Gastrocnemius medialis (tissue), 4 donors: ENCODE results near the gene SFT2D2. TPM values are rescaled to one million over a fixed set of nuclear protein-coding genes. Genes with fewer than 3 reads are reported as not detected.

Experiments
- ATAC-seq, 2 donors: fragments of 150-250 bp; one replicate each; pipeline ENCODE4 v1.9.1; 2016
- DNase-seq, 2 donors: peaks; one replicate each; pipeline ENCODE4 v3.0.0-alpha.2; 2019
- H3K27ac ChIP-seq, 4 donors: fragments of 200-600 bp; sonication (generic); 1 replicate in 1 of 4; 2 replicates in 3 of 4; pipeline ENCODE4 v1.5.1; 2016 to 2018; ENCODE audit warnings: mild to moderate bottlenecking in 2 of 4, moderate library complexity in 1 of 4
- H3K27me3 ChIP-seq, 3 donors: fragments of 200-600 bp; sonication (generic) in 2 of 3; 1 replicate in 1 of 3; 2 replicates in 2 of 3; pipeline versions ENCODE4 v1.5.1 to v1.6.0; 2016 to 2019; ENCODE audit warnings: mild to moderate bottlenecking in 1 of 3, moderate library complexity in 1 of 3
- H3K36me3 ChIP-seq, 2 donors: fragments of 200-600 bp; sonication (generic) in 1 of 2; one replicate each; pipeline ENCODE4 v1.5.1; 2017 to 2018
- H3K4me1 ChIP-seq, 2 donors: fragments of 200-600 bp; sonication (generic) in 1 of 2; one replicate each; pipeline ENCODE4 v1.5.1; 2016 to 2017; ENCODE audit warnings: mild to moderate bottlenecking in 2 of 2
- H3K4me3 ChIP-seq, 4 donors: fragments of 200-600 bp; sonication (generic) in 3 of 4; 1 replicate in 1 of 4; 2 replicates in 3 of 4; pipeline ENCODE4 v1.5.1; 2016 to 2019; ENCODE audit warnings: mild to moderate bottlenecking in 2 of 4
- H3K9me3 ChIP-seq, 3 donors: fragments of 200-600 bp; sonication (generic) in 2 of 3; 1 replicate in 1 of 3; 2 replicates in 2 of 3; pipeline ENCODE4 v1.5.1; 2016 to 2019
- CTCF ChIP-seq, 5 experiments: fragments of 450-650 bp in 3 of 5; fragments of 200-600 bp in 2 of 5; sonication (generic) in 2 of 5; IDR thresholded peaks in 4 of 5; conservative IDR thresholded peaks in 1 of 5; 1 replicate in 4 of 5; 2 replicates in 1 of 5; pipeline ENCODE4 v1.5.1; 2016 to 2019; ENCODE audit warnings: antibody characterized with exemption in 5 of 5, mild to moderate bottlenecking in 3 of 5, moderate library complexity in 3 of 5
- POLR2A ChIP-seq, 2 donors: fragments of 450-650 bp; IDR thresholded peaks; one replicate each; pipeline ENCODE4 v1.6.1; 2017; ENCODE audit warnings: antibody characterized with exemption in 2 of 2, mild to moderate bottlenecking in 2 of 2, moderate library complexity in 2 of 2
- in situ Hi-C, 4 donors: fragments of 200-750 bp; cut with MboI; loops; one replicate each; pipeline versions ENCODE4 v1.15.0 to v1.8.0; 2017; ENCODE audit warnings: low sequenced_read_pairs in 4 of 4
- intact Hi-C: fragments of 100-400 bp; cut with DNase I; formaldehyde crosslinking; loops from one replicate; pipeline ENCODE4 v1.15.1; 2023; ENCODE audit warnings: low total_unique reads
- total RNA-seq, 4 donors: library from RNA; depleted of rRNA; stranded (reverse); fragments of >200 nt; gene quantifications; one replicate each; pipeline versions ENCODE4 v1.1.0 to v1.2.3, GENCODE V29; 2016

SFT2D2 gene
- total RNA-seq, 4 donors from 2014 or later: 10.2 to 15.8 (median 11.7) TPM

- Histone ChIP-seq H3K9me3 (peaks cover 0 to 12% (median 11%) of the 10 kb centered on the region in 3 donors), H3K27me3 (no peaks in the 10 kb centered on the region), H3K27ac (no peak overlapping the region), H3K4me3 (no peak overlapping the region), H3K4me1 (peaks cover 13 to 14% of the 10 kb centered on the region in 2 donors), H3K36me3 (no peaks in the 10 kb centered on the region)
- no peak for DNase-seq
- ATAC-seq: no peak
- in situ Hi-C loops: no loop called here
- TF ChIP-seq POLR2A (IDR thresholded peaks at IDR 0.05): no peak
- no peak for TF ChIP-seq CTCF (IDR thresholded peaks at IDR 0.05 in 4 of 5, conservative IDR thresholded peaks at IDR 0.05 in 1 of 5)
- intact Hi-C loops: no loop called here
These were observed 30.4 kb downstream of the SFT2D2 start for GRCh38 chr1:168256164-168256563.

GRCh38 chr1:168257397-168257796 lies 31.6 kb downstream of the SFT2D2 start:
- in situ Hi-C loops: no loop called here
- peaks cover 20% of the 10 kb centered on the region in 2 donors for H3K4me1 ChIP-seq
- DNase-seq: no peak
- no peaks in the 10 kb centered on the region for H3K36me3 ChIP-seq
- no peak overlapping the region for H3K27ac ChIP-seq
- intact Hi-C loops: no loop called here
- no peak for ATAC-seq
- no peak for TF ChIP-seq CTCF (IDR thresholded peaks at IDR 0.05 in 4 of 5, conservative IDR thresholded peaks at IDR 0.05 in 1 of 5)
- TF ChIP-seq POLR2A (IDR thresholded peaks at IDR 0.05): no peak
- H3K27me3 ChIP-seq: no peaks in the 10 kb centered on the region
- no peak overlapping the region for H3K4me3 ChIP-seq
- peaks cover 0 to 12% (median 11%) of the 10 kb centered on the region in 3 donors for H3K9me3 ChIP-seq

- Histone ChIP-seq H3K4me3 (no peak overlapping the region), H3K27me3 (no peaks in the 10 kb centered on the region), H3K36me3 (no peaks in the 10 kb centered on the region), H3K9me3 (peaks cover 0 to 12% (median 11%) of the 10 kb centered on the region in 3 donors), H3K4me1 (peaks cover 20% of the 10 kb centered on the region in 2 donors), H3K27ac (no peak overlapping the region)
- TF ChIP-seq CTCF (IDR thresholded peaks at IDR 0.05 in 4 of 5, conservative IDR thresholded peaks at IDR 0.05 in 1 of 5) (no peak), POLR2A (IDR thresholded peaks at IDR 0.05) (no peak)
- intact Hi-C loops (no loop called here), in situ Hi-C loops (no loop called here)
- DNase-seq (no peak), ATAC-seq (no peak)
These were observed 33.8 kb downstream of the SFT2D2 start for GRCh38 chr1:168259567-168259966.

GRCh38 chr1:168260393-168260792 lies 34.6 kb downstream of the SFT2D2 start:
- Histone ChIP-seq H3K4me1 (peaks cover 20% of the 10 kb centered on the region in 2 donors), H3K4me3 (no peak overlapping the region), H3K27me3 (no peaks in the 10 kb centered on the region), H3K9me3 (peaks cover 0 to 11% (median 11%) of the 10 kb centered on the region in 3 donors), H3K27ac (no peak overlapping the region), H3K36me3 (no peaks in the 10 kb centered on the region)
- DNase-seq: no peak
- in situ Hi-C loops (no loop called here), intact Hi-C loops (no loop called here)
- peak; percentile 65 to 68 for ATAC-seq
- TF ChIP-seq CTCF (IDR thresholded peaks at IDR 0.05 in 4 of 5, conservative IDR thresholded peaks at IDR 0.05 in 1 of 5) (no peak), POLR2A (IDR thresholded peaks at IDR 0.05) (no peak)

- H3K27me3 ChIP-seq: no peaks in the 10 kb centered on the region
- in situ Hi-C loops (no loop called here), intact Hi-C loops (no loop called here)
- DNase-seq (no peak), ATAC-seq (no peak)
- H3K4me3 ChIP-seq: no peak overlapping the region
- H3K27ac ChIP-seq: no peak overlapping the region
- no peak for TF ChIP-seq POLR2A (IDR thresholded peaks at IDR 0.05)
- no peak for TF ChIP-seq CTCF (IDR thresholded peaks at IDR 0.05 in 4 of 5, conservative IDR thresholded peaks at IDR 0.05 in 1 of 5)
- H3K9me3 ChIP-seq: peaks cover 0 to 5% (median 2%) of the 10 kb centered on the region in 3 donors
- H3K4me1 ChIP-seq: peaks cover 20% of the 10 kb centered on the region in 2 donors
- H3K36me3 ChIP-seq: no peaks in the 10 kb centered on the region
These were observed 35.6 kb downstream of the SFT2D2 start for GRCh38 chr1:168261390-168261789.
